H1 (cell line): ENCODE data around the gene ZNF652. TPM values are rescaled to one million over a fixed set of nuclear protein-coding genes. Genes with fewer than 3 reads are reported as not detected.

Experiments
- KDM1A ChIP-seq: fragments of 200-600, 300-600 bp; sonication (generic); IDR thresholded peaks from 2 replicates; pipeline ENCODE4 v1.7.1; 2016; ENCODE audit warnings: mild to moderate bottlenecking, low read length, borderline replicate concordance
- KDM5A ChIP-seq: fragments of 200-600 bp; IDR thresholded peaks from 2 replicates; pipeline ENCODE4 v1.7.1; 2012; ENCODE audit warnings: mild to moderate bottlenecking, low read length, inconsistent platforms, mixed read lengths
- POLR2A ChIP-seq, 2 experiments: IDR thresholded peaks; 1 replicate in 1 of 2; 2 replicates in 1 of 2; pipeline ENCODE4 v1.6.1; 2011; ENCODE audit warnings: low read depth in 2 of 2, low read length in 2 of 2, mild to moderate bottlenecking in 2 of 2; ENCODE audit errors: control extremely low read depth in 1 of 2
- SP2 ChIP-seq: IDR thresholded peaks from 2 replicates; pipeline ENCODE4 v1.6.1; 2012; ENCODE audit warnings: mild to moderate bottlenecking, low read length, inconsistent platforms
- SRF ChIP-seq: IDR thresholded peaks from 2 replicates; pipeline ENCODE4 v1.6.1; 2011; ENCODE audit warnings: mild to moderate bottlenecking, low read depth, low read length, moderate library complexity
- TEAD4 ChIP-seq: IDR thresholded peaks from 2 replicates; pipeline ENCODE4 v1.6.1; 2012; ENCODE audit warnings: low read depth, low read length, inconsistent platforms, mixed read lengths
- polyA plus RNA-seq, 7 experiments: library from polyadenylated mRNA; depleted of rRNA in 3 of 7; stranded (reverse) in 5 of 7; unstranded in 2 of 7; fragments of >200 nt in 5 of 7; fragments of 200-250 nt in 2 of 7; gene quantifications; 1 replicate in 5 of 7; 2 replicates in 1 of 7; 4 replicates in 1 of 7; pipeline versions ENCODE4 v1.2.1 to v1.2.3, GENCODE V29; 2011 to 2013; ENCODE audit warnings: missing spikeins in 2 of 7, mixed read lengths in 2 of 7
- total RNA-seq: library from RNA; stranded (reverse); fragmentation: NEBNext Ultra II Directional; extraction: Animal tissue kit (Norgen Biotek cat#: 25700); gene quantifications from 2 replicates; pipeline ENCODE4 v1.2.1, GENCODE V29; 2021

Gene ZNF652
- total and polyA plus RNA-seq, 2 of the 8 experiments (the other 6 are each of a cell fraction or from before 2014, with no cell fraction given), result 13.5 to 39.6 TPM

DNA sequence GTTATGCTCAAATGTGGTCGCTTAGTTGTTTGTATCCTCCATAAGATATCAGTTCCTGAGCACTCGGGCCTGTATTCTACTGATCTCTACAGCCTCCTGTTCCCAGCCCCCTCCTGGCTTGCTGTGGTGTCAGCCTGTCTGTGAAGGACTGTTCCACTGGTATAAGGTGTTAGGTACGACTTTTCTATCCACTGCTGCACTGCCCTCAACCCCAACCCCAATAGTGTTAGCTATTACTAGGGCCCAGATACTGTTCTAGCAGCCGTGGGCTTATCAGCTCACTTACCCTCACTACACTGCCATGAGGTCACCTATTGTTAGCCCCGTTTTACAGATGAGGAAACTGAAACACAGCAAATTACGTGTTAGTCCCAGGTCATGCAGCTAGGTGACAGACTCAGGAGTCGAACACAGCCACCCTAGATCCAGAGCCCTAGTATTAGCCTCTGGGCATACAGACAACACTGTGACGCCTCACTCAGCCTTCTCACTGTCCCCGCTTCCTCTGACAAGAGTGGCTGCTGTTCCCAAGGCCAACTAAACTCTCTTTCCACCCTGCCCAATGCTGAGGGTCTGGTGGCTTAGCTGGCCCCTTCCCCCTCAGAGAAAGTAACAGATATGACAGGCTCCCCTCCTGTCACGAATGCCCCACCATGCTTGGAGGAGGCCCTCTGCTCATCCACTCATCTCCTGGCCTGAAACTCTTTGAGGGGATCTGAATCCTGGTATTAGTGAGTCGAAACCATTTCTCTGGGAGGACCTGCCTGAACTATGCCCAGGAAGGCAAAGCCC, 25.6 kb upstream of the ZNF652 start (continued):
- TF ChIP-seq KDM1A, result no peak
- TF ChIP-seq POLR2A (IDR thresholded peaks at IDR 0.05; ENCODE audit: control extremely low read depth in 1 of 2, low read depth in 2 of 2, low read length in 2 of 2), result no peak
- TF ChIP-seq SP2, result no peak
- TF ChIP-seq SRF, result no peak
- TF ChIP-seq TEAD4, result no peak
- TF ChIP-seq KDM5A, result no peak
- TF ChIP-seq, all 59 proteins: peak for 0
